RWPE2 (cell line): ENCODE results near the gene CYRIA.

Experiments used
- ATAC-seq: fragments of 200-7000 bp; cut with Tn5 transposase; 3 replicates; pipeline ENCODE4 v1.9.1; 2021; ENCODE audit warnings: low read depth
- DNase-seq: peaks from one replicate; pipeline ENCODE4 v3.0.0-alpha.2; 2020; ENCODE audit warnings: low spot score
- H3K27ac ChIP-seq: fragments of 450-650 bp; 2 replicates; pipeline ENCODE4 v1.5.1; 2017; ENCODE audit warnings: mild to moderate bottlenecking; ENCODE audit not compliant: poor library complexity, severe bottlenecking
- H3K27me3 ChIP-seq: fragments of 250-450 bp; sonication (Bioruptor Pico); 2 replicates; pipeline ENCODE4 v1.5.1; 2021; ENCODE audit warnings: mild to moderate bottlenecking, moderate library complexity; ENCODE audit not compliant: insufficient read depth, poor library complexity, severe bottlenecking
- H3K36me3 ChIP-seq: fragments of 250-450 bp; sonication (Bioruptor Pico); 2 replicates; pipeline ENCODE4 v1.5.1; 2020; ENCODE audit warnings: low read depth, mild to moderate bottlenecking, moderate library complexity
- H3K4me1 ChIP-seq: fragments of 250-450 bp; sonication (Bioruptor Pico); 2 replicates; pipeline ENCODE4 v1.5.1; 2021; ENCODE audit warnings: mild to moderate bottlenecking, moderate library complexity; ENCODE audit not compliant: insufficient read depth, poor library complexity, severe bottlenecking
- H3K4me3 ChIP-seq: fragments of 250-450 bp; sonication (Bioruptor Pico); 2 replicates; pipeline ENCODE4 v1.5.1; 2021; ENCODE audit warnings: mild to moderate bottlenecking, moderate library complexity; ENCODE audit not compliant: severe bottlenecking
- H3K9me3 ChIP-seq: fragments of 250-450 bp; sonication (Bioruptor Pico); 2 replicates; pipeline ENCODE4 v1.5.1; 2021; ENCODE audit warnings: mild to moderate bottlenecking, moderate library complexity; ENCODE audit not compliant: severe bottlenecking
- CTCF ChIP-seq: fragments of 450-650 bp; IDR thresholded peaks from one replicate; pipeline ENCODE4 v1.5.1; 2017; ENCODE audit warnings: mild to moderate bottlenecking, moderate library complexity; ENCODE audit not compliant: poor library complexity, severe bottlenecking

The CYRIA gene

DNA sequence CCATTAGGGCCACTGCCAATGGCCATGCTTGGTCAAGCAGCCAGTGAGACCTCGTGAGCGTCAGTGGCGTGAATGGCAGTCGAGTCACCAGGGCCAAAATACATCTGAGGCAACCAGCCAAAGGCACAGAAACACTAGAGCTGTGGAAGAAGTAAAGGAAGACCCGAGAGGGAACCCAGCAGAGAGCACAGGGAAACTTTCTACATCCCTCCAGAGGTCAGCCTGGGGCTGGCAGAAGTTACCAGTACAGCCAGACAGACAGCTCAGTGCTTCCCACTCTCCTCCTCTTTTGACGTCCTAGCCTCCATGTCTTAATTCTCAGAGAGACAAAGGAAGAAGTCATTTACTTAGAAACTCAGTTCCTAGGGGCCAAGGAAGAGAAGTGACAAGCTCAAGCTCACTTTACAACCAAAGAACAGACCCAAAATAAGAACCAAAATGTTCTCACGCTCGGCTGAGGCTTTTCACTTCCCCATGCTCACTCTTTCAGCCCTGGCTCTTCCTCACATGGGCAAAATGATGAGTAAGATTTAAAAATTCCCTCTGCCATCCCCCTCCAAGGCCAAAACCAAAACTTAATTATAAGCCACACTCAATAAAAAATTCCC, 8.7 kb downstream of the CYRIA start:
- Histone ChIP-seq H3K27ac (no peak overlapping the region), H3K4me3 (no peak overlapping the region), H3K27me3 (no peaks in the 10 kb centered on the region), H3K9me3 (no peaks in the 10 kb centered on the region), H3K4me1 (peaks cover 10% of the 10 kb centered on the region), H3K36me3 (no peaks in the 10 kb centered on the region)
- TF ChIP-seq CTCF, result no peak
- no peak for DNase-seq
- no peak for ATAC-seq

- H3K36me3 ChIP-seq, result no peaks in the 10 kb centered on the region
- TF ChIP-seq CTCF, result no peak
- DNase-seq, result no peak
- H3K4me1 ChIP-seq, result peaks cover 15% of the 10 kb centered on the region
- ATAC-seq, result no peak
- no peaks in the 10 kb centered on the region for H3K27me3 ChIP-seq
- no peaks in the 10 kb centered on the region for H3K9me3 ChIP-seq
- H3K4me3 ChIP-seq, result no peak overlapping the region
- no peak overlapping the region for H3K27ac ChIP-seq
These were observed 9.6 kb downstream of the CYRIA start for GRCh38 chr2:16655905-16656642.

- ATAC-seq (no peak), DNase-seq (no peak)
- Histone ChIP-seq H3K9me3 (no peaks in the 10 kb centered on the region), H3K4me1 (peaks cover 22% of the 10 kb centered on the region), H3K27me3 (no peaks in the 10 kb centered on the region), H3K36me3 (no peaks in the 10 kb centered on the region), H3K27ac (no peak overlapping the region), H3K4me3 (no peak overlapping the region)
- no peak for TF ChIP-seq CTCF
These were observed 10.2 kb downstream of the CYRIA start for GRCh38 chr2:16655445-16655837.

DNA sequence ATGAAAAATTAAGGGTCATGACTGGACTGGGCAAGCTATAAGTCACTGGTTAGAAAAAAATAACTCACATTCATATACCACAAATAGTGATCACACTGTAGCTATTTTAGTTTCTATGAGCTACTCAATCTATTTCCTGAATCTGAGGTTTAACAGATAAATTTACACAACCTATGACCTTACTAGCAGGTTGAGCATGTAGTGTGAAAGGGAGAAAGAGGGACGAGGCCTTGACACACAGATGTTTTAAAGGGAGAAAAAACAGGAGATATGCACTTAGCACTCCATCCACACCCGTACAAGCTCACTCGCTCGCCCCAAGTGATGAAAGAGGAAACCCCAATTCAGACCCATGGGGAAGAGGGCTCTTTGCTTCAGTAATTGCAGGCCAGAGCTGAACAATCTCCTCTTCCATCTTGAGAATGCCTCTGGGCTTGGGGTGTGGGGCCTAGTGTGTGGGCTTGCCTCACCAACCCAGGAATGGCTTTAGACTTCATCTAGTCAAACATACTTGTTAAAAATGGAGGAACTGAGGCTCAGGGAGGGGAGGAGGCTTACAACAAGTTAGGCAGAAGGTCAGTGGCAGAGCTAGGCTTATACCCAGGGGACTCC, 10.7 kb downstream of the CYRIA start:
- TF ChIP-seq CTCF, result no peak
- Histone ChIP-seq H3K4me1 (peaks cover 24% of the 10 kb centered on the region), H3K27ac (no peak overlapping the region)

More for the DNA sequence above, 10.7 kb downstream of the CYRIA start:
- ATAC-seq, result no peak
- H3K36me3 ChIP-seq, result no peaks in the 10 kb centered on the region
- no peak overlapping the region for H3K4me3 ChIP-seq
- H3K27me3 ChIP-seq, result no peaks in the 10 kb centered on the region
- no peaks in the 10 kb centered on the region for H3K9me3 ChIP-seq
- DNase-seq, result no peak
